Measurements from ENCODE around the gene RAET1L. TPM values are rescaled to one million over a fixed set of nuclear protein-coding genes. Genes with fewer than 3 reads are reported as not detected.
"Not testable (repeated sequence)": the region's sequence is repeated elsewhere in the genome, so short reads cannot be mapped to it uniquely, and the experiment has no call there.

Gene RAET1L
- total and polyA plus RNA-seq, 2 experiments from 2014 or later = not detected

DNA sequence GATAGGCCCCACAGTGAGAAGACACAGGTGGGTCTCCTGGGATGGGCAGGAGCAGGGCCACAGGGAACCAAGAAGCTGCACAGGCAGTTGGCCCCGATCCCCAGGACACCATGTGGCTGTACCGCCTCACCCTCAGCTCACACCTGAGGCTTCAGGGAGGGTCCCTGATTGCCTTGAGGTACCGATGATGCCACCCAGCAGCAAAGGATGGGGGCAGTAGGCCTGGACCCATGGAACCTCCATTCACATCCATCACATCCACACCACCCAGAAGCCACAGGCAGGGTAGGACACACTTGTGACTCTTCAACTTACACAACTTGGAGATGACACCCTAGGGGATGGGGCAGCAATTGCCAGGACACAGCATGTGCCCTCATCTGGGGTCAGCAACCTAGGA is 21.7 kb downstream of the RAET1L start:
- H3K27ac Mint-ChIP-seq; H3K4me1 ChIP-seq (ENCODE audit: insufficient read depth); H3K27ac ChIP-seq (ENCODE audit: low read depth); ATAC-seq; H3K4me3 ChIP-seq; DNase-seq (ENCODE audit: low spot score); H4K20me1 ChIP-seq (replicated peaks; ENCODE audit: insufficient read depth); H3K9me2 ChIP-seq (ENCODE audit: insufficient read depth); H3K9me3 Mint-ChIP-seq; H3K4me1 Mint-ChIP-seq; H3K36me3 Mint-ChIP-seq (ENCODE audit: low read depth); H3K36me3 ChIP-seq (ENCODE audit: insufficient read depth); H2AFZ ChIP-seq; H3F3A ChIP-seq (replicated peaks; ENCODE audit: low read depth); H3K79me2 ChIP-seq (replicated peaks; ENCODE audit: insufficient read depth): not testable (repeated sequence)
- Mint-ChIP-seq H3K27me3 (ENCODE audit: insufficient read depth, low read depth, poor library complexity) (peaks cover 56% of the 10 kb centered on the region), H3K4me3 (peak overlapping the region; percentile 93)
- H3K27me3 ChIP-seq (ENCODE audit: insufficient read depth) = peaks cover 61% of the 10 kb centered on the region
- 0 out of 2 replicates have a peak overlapping the region, but pooled peaks have one; percentile 85 for H3K4me2 ChIP-seq

DNA sequence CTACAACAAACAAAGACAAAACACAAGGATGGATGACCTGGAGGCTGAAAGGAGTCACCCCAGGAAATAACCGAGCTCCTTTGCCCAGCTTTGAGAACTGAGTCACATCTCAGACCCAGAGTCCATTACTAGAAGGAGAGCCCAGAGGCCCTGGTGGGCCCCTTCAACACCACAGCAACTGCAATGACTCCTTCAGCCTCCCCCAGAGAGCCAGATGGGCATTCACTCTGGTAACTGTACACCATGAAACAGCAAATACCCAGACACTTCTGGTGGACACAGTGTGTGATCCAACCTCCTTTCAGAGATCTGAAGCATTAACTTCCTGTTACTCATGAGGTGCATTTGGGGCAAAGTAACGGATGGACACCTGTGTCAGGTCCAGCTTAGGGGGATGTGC is 22.6 kb downstream of the RAET1L start:
- Histone ChIP-seq H3K27ac (ENCODE audit: low read depth) (no peak overlapping the region), H3K4me1 (ENCODE audit: insufficient read depth) (no peaks in the 10 kb centered on the region), H3K4me2 (no peak overlapping the region), H3K36me3 (ENCODE audit: insufficient read depth) (no peaks in the 10 kb centered on the region), H3K79me2 (replicated peaks; ENCODE audit: insufficient read depth) (no peaks in the 10 kb centered on the region), H3K27me3 (ENCODE audit: insufficient read depth) (peaks cover 52% of the 10 kb centered on the region), H3F3A (replicated peaks; ENCODE audit: low read depth) (no peaks in the 10 kb centered on the region), H2AFZ (no peak overlapping the region), H3K9me2 (ENCODE audit: insufficient read depth) (no peaks in the 10 kb centered on the region), H3K4me3 (no peak overlapping the region), H4K20me1 (replicated peaks; ENCODE audit: insufficient read depth) (no peaks in the 10 kb centered on the region)
- Mint-ChIP-seq H3K27me3 (ENCODE audit: insufficient read depth, low read depth, poor library complexity) (peaks cover 54% of the 10 kb centered on the region), H3K36me3 (ENCODE audit: low read depth) (peaks cover 3% of the 10 kb centered on the region; the same call in 1 of the 3 replicates), H3K4me3 (no peak overlapping the region), H3K4me1 (peaks cover 7% of the 10 kb centered on the region), H3K9me3 (no peaks in the 10 kb centered on the region; the same call in 2 of the 3 replicates), H3K27ac (no peak overlapping the region)
- ATAC-seq (no peak), DNase-seq (ENCODE audit: low spot score) (no peak)
- TF ChIP-seq, protein P1, sequence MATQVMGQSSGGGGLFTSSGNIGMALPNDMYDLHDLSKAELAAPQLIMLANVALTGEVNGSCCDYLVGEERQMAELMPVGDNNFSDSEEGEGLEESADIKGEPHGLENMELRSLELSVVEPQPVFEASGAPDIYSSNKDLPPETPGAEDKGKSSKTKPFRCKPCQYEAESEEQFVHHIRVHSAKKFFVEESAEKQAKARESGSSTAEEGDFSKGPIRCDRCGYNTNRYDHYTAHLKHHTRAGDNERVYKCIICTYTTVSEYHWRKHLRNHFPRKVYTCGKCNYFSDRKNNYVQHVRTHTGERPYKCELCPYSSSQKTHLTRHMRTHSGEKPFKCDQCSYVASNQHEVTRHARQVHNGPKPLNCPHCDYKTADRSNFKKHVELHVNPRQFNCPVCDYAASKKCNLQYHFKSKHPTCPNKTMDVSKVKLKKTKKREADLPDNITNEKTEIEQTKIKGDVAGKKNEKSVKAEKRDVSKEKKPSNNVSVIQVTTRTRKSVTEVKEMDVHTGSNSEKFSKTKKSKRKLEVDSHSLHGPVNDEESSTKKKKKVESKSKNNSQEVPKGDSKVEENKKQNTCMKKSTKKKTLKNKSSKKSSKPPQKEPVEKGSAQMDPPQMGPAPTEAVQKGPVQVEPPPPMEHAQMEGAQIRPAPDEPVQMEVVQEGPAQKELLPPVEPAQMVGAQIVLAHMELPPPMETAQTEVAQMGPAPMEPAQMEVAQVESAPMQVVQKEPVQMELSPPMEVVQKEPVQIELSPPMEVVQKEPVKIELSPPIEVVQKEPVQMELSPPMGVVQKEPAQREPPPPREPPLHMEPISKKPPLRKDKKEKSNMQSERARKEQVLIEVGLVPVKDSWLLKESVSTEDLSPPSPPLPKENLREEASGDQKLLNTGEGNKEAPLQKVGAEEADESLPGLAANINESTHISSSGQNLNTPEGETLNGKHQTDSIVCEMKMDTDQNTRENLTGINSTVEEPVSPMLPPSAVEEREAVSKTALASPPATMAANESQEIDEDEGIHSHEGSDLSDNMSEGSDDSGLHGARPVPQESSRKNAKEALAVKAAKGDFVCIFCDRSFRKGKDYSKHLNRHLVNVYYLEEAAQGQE (IDR thresholded peaks at IDR 0.05; ENCODE audit: unreplicated experiment) = no peak
- TF ChIP-seq JUNB (IDR thresholded peaks at IDR 0.05; ENCODE audit: unreplicated experiment) = no peak
- no peak for TF ChIP-seq POLR2AphosphoS5 (IDR thresholded peaks at IDR 0.05; ENCODE audit: low read depth)
- TF ChIP-seq, protein P2, sequence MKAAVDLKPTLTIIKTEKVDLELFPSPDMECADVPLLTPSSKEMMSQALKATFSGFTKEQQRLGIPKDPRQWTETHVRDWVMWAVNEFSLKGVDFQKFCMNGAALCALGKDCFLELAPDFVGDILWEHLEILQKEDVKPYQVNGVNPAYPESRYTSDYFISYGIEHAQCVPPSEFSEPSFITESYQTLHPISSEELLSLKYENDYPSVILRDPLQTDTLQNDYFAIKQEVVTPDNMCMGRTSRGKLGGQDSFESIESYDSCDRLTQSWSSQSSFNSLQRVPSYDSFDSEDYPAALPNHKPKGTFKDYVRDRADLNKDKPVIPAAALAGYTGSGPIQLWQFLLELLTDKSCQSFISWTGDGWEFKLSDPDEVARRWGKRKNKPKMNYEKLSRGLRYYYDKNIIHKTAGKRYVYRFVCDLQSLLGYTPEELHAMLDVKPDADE (IDR thresholded peaks at IDR 0.05) = no peak

DNA sequence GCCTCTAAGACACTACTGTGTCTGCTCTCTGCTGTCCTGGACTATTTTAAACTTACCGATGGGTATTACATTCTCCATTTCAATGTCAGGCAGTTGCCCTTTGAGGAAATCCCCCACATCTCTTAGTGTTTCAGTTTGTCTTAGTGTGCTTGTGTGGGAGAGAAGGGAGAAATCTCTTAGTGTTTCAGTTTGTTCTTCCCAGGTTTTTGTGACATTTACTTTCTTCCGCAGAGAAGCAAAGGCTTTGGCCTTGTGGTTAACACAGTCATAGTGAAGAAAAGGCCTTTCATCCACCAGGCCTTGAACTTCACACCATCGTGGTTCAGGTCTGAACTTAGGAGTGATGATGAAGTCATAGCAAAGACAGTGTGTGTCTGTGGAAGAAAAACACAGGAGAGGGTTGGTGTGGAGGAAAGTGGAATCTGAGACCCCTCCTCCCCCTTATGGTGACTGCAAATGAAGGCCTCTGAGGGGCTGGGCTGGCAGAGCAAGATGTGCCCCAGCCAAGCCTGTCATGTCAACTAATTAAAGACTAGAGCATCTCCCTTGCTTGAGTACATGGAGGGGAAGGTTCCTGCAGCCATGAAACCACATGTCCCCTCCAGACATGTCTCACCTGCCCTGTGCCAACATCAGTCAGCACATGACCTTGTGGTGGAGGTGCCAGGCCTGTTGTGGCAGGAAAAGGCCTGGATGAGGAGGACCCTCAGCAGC is 23.9 kb downstream of the RAET1L start:
- Histone ChIP-seq H4K20me1 (replicated peaks; ENCODE audit: insufficient read depth) (no peaks in the 10 kb centered on the region), H3K4me2 (no peak overlapping the region), H2AFZ (no peak overlapping the region), H3K36me3 (ENCODE audit: insufficient read depth) (no peaks in the 10 kb centered on the region), H3K9me2 (ENCODE audit: insufficient read depth) (no peaks in the 10 kb centered on the region), H3K79me2 (replicated peaks; ENCODE audit: insufficient read depth) (no peaks in the 10 kb centered on the region), H3K4me3 (no peak overlapping the region), H3F3A (replicated peaks; ENCODE audit: low read depth) (no peaks in the 10 kb centered on the region), H3K27ac (ENCODE audit: low read depth) (no peak overlapping the region), H3K27me3 (ENCODE audit: insufficient read depth) (peaks cover 52% of the 10 kb centered on the region), H3K4me1 (ENCODE audit: insufficient read depth) (no peaks in the 10 kb centered on the region)
- ATAC-seq (no peak), DNase-seq (ENCODE audit: low spot score) (no peak)
- H3K4me3 Mint-ChIP-seq = no peak overlapping the region
- H3K4me1 Mint-ChIP-seq = peaks cover 7% of the 10 kb centered on the region
- H3K9me3 Mint-ChIP-seq = no peaks in the 10 kb centered on the region; the same call in 2 of the 3 replicates
- peaks cover 3% of the 10 kb centered on the region; the same call in 1 of the 3 replicates for H3K36me3 Mint-ChIP-seq (ENCODE audit: low read depth)
- peaks cover 44% of the 10 kb centered on the region for H3K27me3 Mint-ChIP-seq (ENCODE audit: insufficient read depth, low read depth, poor library complexity)
- no peak overlapping the region for H3K27ac Mint-ChIP-seq
- no peak for TF ChIP-seq NANOG (IDR thresholded peaks at IDR 0.05; ENCODE audit: borderline replicate concordance)
- TF ChIP-seq, protein P1 (IDR thresholded peaks at IDR 0.05; ENCODE audit: unreplicated experiment) = no peak
- TF ChIP-seq, protein P3, sequence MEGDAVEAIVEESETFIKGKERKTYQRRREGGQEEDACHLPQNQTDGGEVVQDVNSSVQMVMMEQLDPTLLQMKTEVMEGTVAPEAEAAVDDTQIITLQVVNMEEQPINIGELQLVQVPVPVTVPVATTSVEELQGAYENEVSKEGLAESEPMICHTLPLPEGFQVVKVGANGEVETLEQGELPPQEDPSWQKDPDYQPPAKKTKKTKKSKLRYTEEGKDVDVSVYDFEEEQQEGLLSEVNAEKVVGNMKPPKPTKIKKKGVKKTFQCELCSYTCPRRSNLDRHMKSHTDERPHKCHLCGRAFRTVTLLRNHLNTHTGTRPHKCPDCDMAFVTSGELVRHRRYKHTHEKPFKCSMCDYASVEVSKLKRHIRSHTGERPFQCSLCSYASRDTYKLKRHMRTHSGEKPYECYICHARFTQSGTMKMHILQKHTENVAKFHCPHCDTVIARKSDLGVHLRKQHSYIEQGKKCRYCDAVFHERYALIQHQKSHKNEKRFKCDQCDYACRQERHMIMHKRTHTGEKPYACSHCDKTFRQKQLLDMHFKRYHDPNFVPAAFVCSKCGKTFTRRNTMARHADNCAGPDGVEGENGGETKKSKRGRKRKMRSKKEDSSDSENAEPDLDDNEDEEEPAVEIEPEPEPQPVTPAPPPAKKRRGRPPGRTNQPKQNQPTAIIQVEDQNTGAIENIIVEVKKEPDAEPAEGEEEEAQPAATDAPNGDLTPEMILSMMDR (conservative IDR thresholded peaks at IDR 0.05; ENCODE audit: low read depth in 2 of 2) = no peak
- TF ChIP-seq CREB1 (CRISPR knock-in tag; IDR thresholded peaks at IDR 0.05; ENCODE audit: low read depth) = no peak
- no peak for TF ChIP-seq JUNB (IDR thresholded peaks at IDR 0.05; ENCODE audit: unreplicated experiment)
- TF ChIP-seq EZH2 (IDR thresholded peaks at IDR 0.05; ENCODE audit: low read depth, unreplicated experiment) = no peak

Measured in GM23338 (cell line).